ENCODE measurements around the gene SRGAP2C. TPM values are rescaled to one million over a fixed set of nuclear protein-coding genes. Genes with fewer than 3 reads are reported as not detected.
"Not testable (repeated sequence)": the region's sequence is repeated elsewhere in the genome, so short reads cannot be mapped to it uniquely, and the experiment has no call there.

SRGAP2C gene
- polyA plus RNA-seq, 1 of the 3 experiments (the other 2 are of a cell fraction): 3.2 TPM

DNA sequence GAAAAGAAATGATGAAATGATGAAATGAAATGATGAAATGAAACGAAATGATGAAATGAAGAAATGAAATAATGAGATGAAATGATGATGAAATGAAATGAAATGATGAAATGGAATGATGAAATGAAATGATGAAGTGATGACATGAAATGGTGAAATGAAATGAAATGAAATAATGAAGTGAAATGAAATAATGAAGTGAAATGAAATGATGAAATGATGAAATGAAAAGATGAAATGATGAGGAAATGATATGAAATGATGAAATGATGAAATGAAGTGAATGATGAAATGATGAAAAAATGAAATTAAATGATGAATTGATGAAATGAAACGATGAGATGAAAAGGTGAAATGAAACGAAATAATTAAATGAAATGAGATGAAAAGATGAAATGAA, 215.3 kb downstream of the SRGAP2C start:
- DNase-seq; CTCF ChIA-PET; H3K9ac ChIP-seq; H3K27ac ChIP-seq (ENCODE audit: low read depth in 2 of 2, low read length in 1 of 2); H2AFZ ChIP-seq (ENCODE audit: low read depth); H3K27me3 ChIP-seq (ENCODE audit: insufficient read depth); H3K4me1 ChIP-seq (ENCODE audit: control insufficient read depth in 1 of 2, insufficient read depth in 2 of 2, low read depth in 1 of 2, low read length in 1 of 2); H3K4me3 ChIP-seq (ENCODE audit: low read depth in 2 of 2, low read length in 1 of 2); H3K9me3 ChIP-seq; H3K79me2 ChIP-seq (ENCODE audit: insufficient read depth); H3K4me2 ChIP-seq; H3K9me2 ChIP-seq; H4K20me1 ChIP-seq (ENCODE audit: insufficient read depth); H3F3A ChIP-seq (replicated peaks; ENCODE audit: insufficient read depth); H3K36me3 ChIP-seq (replicated peaks in 1 of 2; ENCODE audit: control insufficient read depth in 1 of 2, insufficient read depth in 2 of 2, low read length in 1 of 2); POLR2A ChIA-PET: not testable (repeated sequence)
- WGBS (ENCODE audit: low lambda C conversion rate): 73% methylated on average over 3 of the region's 3 CpGs

DNA sequence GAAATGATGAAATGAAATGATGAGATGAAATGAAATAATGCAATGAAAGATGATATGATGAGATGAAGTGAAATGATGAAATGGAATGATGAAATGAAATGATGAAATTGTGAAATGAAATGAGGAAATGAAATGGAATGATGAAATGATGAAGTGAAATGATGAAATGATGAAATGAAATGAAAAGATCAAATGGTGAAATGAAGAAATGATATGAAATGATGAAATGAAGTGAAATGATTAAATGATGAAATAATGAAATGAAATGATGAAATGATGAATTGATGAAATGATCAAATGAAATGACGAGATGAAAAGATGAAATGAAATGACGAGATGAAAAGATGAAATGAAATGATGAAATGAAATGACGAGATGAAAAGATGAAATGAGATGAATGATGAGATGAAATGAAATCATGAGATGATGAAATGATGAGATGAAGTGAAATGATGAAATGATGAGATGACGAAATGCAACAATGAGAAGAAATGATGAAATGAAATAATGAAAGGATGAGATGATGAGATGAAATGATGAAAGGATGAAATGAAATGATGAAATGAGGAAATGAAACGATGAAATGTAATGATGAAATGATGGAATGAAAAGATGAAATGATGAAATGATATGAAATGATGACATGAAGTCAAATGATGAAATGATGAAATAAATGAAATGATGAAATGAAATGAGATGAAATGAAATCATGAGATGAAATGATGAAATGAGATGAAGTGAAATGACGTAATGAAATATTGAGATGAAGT, 216.0 kb downstream of the SRGAP2C start:
- H2AFZ ChIP-seq (ENCODE audit: low read depth); H4K20me1 ChIP-seq (ENCODE audit: insufficient read depth); H3F3A ChIP-seq (replicated peaks; ENCODE audit: insufficient read depth); H3K27me3 ChIP-seq (ENCODE audit: insufficient read depth); POLR2A ChIA-PET; H3K36me3 ChIP-seq (replicated peaks in 1 of 2; ENCODE audit: control insufficient read depth in 1 of 2, insufficient read depth in 2 of 2, low read length in 1 of 2); H3K4me1 ChIP-seq (ENCODE audit: control insufficient read depth in 1 of 2, insufficient read depth in 2 of 2, low read depth in 1 of 2, low read length in 1 of 2); CTCF ChIA-PET; H3K9me2 ChIP-seq; H3K4me2 ChIP-seq; H3K79me2 ChIP-seq (ENCODE audit: insufficient read depth); H3K9ac ChIP-seq; H3K9me3 ChIP-seq; DNase-seq; H3K27ac ChIP-seq (ENCODE audit: low read depth in 2 of 2, low read length in 1 of 2); H3K4me3 ChIP-seq (ENCODE audit: low read depth in 2 of 2, low read length in 1 of 2): not testable (repeated sequence)
- WGBS (ENCODE audit: low lambda C conversion rate): 71% methylated on average over 6 of the region's 6 CpGs

DNA sequence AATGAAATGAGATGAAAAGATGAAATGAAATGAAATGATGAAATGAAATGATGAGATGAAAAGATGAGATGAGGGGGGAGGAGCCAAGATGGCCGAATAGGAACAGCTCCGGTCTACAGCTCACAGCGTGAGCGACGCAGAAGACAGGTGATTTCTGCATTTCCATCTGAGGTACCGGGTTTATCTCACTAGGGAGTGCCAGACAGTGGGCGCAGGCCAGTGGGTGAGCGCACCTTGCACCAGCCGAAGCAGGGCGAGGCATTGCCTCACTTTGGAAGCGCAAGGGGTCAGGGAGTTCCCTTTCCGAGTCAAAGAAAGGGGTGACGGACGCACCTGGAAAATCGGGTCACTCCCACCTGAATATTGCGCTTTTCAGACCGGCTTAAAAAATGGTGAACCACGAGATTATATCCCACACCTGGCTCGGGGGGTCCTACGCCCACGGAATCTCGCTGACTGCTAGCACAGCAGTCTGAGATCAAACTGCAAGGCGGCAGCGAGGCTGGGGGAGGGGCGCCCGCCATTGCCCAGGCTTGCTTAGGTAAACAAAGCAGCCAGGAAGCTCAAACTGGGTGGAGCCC, 216.7 kb downstream of the SRGAP2C start:
- H3K27me3 ChIP-seq (ENCODE audit: insufficient read depth); H3K4me1 ChIP-seq (ENCODE audit: control insufficient read depth in 1 of 2, insufficient read depth in 2 of 2, low read depth in 1 of 2, low read length in 1 of 2); H3K9me3 ChIP-seq; H3K4me2 ChIP-seq; H3K27ac ChIP-seq (ENCODE audit: low read depth in 2 of 2, low read length in 1 of 2); H3K9ac ChIP-seq; DNase-seq; H3K36me3 ChIP-seq (replicated peaks in 1 of 2; ENCODE audit: control insufficient read depth in 1 of 2, insufficient read depth in 2 of 2, low read length in 1 of 2); H3K79me2 ChIP-seq (ENCODE audit: insufficient read depth); H3F3A ChIP-seq (replicated peaks; ENCODE audit: insufficient read depth); CTCF ChIA-PET; H3K4me3 ChIP-seq (ENCODE audit: low read depth in 2 of 2, low read length in 1 of 2); POLR2A ChIA-PET; H2AFZ ChIP-seq (ENCODE audit: low read depth); H3K9me2 ChIP-seq; H4K20me1 ChIP-seq (ENCODE audit: insufficient read depth): not testable (repeated sequence)
- 90% methylated on average over 20 of the region's 26 CpGs for WGBS (ENCODE audit: low lambda C conversion rate)

DNA sequence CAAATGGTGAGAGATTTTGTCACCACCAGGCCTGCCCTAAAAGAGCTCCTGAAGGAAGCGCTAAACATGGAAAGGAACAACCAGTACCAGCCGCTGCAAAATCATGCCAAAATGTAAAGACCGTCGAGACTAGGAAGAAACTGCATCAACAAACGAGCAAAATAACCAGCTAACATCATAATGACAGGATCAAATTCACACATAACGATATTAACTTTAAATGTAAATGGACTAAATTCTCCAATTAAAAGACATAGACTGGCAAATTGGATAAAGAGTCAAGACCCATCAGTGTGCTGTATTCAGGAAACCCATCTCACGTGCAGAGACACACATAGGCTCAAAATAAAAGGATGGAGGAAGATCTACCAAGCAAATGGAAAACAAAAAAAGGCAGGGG, 218.5 kb downstream of the SRGAP2C start:
- H3K4me1 ChIP-seq (ENCODE audit: control insufficient read depth in 1 of 2, insufficient read depth in 2 of 2, low read depth in 1 of 2, low read length in 1 of 2); H3K36me3 ChIP-seq (replicated peaks in 1 of 2; ENCODE audit: control insufficient read depth in 1 of 2, insufficient read depth in 2 of 2, low read length in 1 of 2); CTCF ChIA-PET; H3K4me3 ChIP-seq (ENCODE audit: low read depth in 2 of 2, low read length in 1 of 2); DNase-seq; H3F3A ChIP-seq (replicated peaks; ENCODE audit: insufficient read depth); H3K9me3 ChIP-seq; H4K20me1 ChIP-seq (ENCODE audit: insufficient read depth); H2AFZ ChIP-seq (ENCODE audit: low read depth); H3K9ac ChIP-seq; POLR2A ChIA-PET; H3K79me2 ChIP-seq (ENCODE audit: insufficient read depth); H3K27me3 ChIP-seq (ENCODE audit: insufficient read depth); H3K9me2 ChIP-seq; H3K4me2 ChIP-seq; H3K27ac ChIP-seq (ENCODE audit: low read depth in 2 of 2, low read length in 1 of 2): not testable (repeated sequence)
- 80% methylated on average over 6 of the region's 7 CpGs for WGBS (ENCODE audit: low lambda C conversion rate)
